KOPT-K1 (cell line): ENCODE results near the gene SBNO2.
A peak's percentile ranks its signal among the peaks of the same experiment; 100 is the strongest.

Experiments used
- H3K27ac ChIP-seq: fragments of 200-600 bp; sonication (generic); 2 replicates; pipeline ENCODE4 v1.5.1; 2016; ENCODE audit warnings: antibody characterized with exemption, mild to moderate bottlenecking, low read depth, low read length; ENCODE audit not compliant: poor library complexity, severe bottlenecking
- H3K36me3 ChIP-seq: fragments of 200-600 bp; sonication (generic); 2 replicates; pipeline ENCODE4 v1.5.1; 2017; ENCODE audit warnings: antibody characterized with exemption, mild to moderate bottlenecking, low read length, moderate library complexity; ENCODE audit not compliant: insufficient read depth
- H3K9me3 ChIP-seq: fragments of 200-600 bp; sonication (generic); 2 replicates; pipeline ENCODE4 v1.5.1; 2017; ENCODE audit warnings: antibody characterized with exemption, low read length, mild to moderate bottlenecking; ENCODE audit not compliant: insufficient read depth, poor library complexity, severe bottlenecking

The SBNO2 gene

DNA sequence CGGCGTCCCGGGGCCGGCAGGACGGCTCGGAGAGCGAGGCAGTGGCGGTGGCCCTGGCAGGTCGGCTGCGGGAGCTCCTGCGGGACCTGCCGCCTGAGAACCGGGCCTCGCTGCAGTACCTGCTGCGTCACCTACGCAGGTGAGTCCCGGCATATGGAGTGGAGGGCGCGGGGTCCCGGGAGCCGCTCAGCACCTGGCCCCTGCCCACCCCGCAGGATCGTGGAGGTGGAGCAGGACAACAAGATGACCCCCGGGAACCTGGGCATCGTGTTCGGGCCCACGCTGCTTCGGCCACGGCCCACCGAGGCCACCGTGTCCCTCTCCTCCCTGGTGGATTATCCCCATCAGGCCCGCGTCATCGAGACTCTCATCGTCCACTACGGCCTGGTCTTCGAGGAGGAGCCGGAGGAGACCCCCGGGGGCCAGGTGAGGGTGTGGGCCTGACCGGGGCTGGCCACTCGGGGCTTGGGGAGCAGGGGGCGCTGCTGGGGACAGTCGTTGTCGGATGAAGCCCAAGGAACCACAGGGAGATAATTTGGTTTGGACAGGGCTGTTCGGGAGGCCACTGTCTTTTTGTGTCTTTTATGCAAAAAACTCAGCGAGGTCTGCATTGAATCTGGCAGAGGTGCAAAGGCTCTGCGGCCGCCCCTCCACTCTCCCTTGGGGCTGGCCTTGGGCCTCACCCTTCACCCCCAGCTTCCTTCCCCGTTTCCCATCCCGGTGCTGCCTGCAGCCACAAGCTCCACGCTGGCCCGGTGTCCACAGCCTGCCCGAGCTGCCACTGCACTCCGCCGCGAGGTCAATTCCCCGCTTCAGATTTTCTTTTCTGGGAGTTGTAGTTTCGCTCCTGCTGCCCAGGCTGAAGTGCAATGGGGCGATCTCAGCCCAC lies 90.9 kb downstream of the SBNO2 start:
- Histone ChIP-seq H3K9me3 (no peaks in the 10 kb centered on the region), H3K36me3 (peaks cover 98% of the 10 kb centered on the region), H3K27ac (no peak overlapping the region)

- no peak overlapping the region for H3K27ac ChIP-seq
- no peaks in the 10 kb centered on the region for H3K9me3 ChIP-seq
- H3K36me3 ChIP-seq: peaks cover 97% of the 10 kb centered on the region
These were observed 91.7 kb downstream of the SBNO2 start for GRCh38 chr19:1082165-1082927.

DNA sequence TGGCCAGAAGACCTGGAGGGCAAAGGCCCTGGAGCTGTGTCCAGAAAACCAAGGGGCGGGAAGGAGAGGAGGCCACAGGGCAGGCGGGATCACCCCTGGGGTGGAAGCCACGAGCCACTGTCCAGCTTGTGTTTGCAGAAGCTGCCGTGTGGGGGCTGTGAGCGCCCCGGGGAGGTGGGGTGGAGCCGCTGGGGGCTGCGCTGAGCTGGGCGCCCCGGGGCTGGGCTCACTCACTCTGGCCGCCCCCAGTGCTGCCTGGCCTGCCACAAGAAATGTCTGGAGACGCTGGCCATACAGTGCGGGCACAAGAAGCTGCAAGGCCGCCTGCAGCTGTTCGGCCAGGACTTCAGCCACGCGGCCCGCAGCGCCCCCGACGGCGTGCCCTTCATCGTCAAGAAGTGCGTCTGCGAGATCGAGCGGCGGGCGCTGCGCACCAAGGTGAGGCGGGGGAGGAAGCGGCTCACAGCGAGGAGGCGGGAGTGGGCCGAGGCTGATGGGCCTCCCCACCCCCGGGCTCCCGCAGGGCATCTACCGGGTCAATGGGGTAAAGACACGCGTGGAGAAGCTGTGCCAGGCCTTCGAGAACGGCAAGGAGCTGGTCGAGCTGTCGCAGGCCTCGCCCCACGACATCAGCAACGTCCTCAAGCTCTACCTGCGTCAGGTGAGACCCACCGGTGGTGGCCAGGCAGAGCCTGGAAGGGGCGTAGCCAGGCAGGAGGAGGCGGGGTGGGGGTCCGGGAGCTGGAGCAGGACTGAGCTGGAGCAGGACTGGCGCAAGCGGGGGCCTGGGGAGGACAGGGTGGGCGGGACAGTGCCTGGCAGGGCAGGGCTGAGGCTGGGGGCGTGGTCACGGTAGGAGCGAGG lies 92.5 kb downstream of the SBNO2 start:
- H3K36me3 ChIP-seq: peaks cover 89% of the 10 kb centered on the region
- no peaks in the 10 kb centered on the region for H3K9me3 ChIP-seq
- no peak overlapping the region for H3K27ac ChIP-seq

GRCh38 chr19:1080360-1081161 lies 93.5 kb downstream of the SBNO2 start:
- H3K36me3 ChIP-seq: peaks cover 87% of the 10 kb centered on the region
- no peaks in the 10 kb centered on the region for H3K9me3 ChIP-seq
- no peak overlapping the region for H3K27ac ChIP-seq

DNA sequence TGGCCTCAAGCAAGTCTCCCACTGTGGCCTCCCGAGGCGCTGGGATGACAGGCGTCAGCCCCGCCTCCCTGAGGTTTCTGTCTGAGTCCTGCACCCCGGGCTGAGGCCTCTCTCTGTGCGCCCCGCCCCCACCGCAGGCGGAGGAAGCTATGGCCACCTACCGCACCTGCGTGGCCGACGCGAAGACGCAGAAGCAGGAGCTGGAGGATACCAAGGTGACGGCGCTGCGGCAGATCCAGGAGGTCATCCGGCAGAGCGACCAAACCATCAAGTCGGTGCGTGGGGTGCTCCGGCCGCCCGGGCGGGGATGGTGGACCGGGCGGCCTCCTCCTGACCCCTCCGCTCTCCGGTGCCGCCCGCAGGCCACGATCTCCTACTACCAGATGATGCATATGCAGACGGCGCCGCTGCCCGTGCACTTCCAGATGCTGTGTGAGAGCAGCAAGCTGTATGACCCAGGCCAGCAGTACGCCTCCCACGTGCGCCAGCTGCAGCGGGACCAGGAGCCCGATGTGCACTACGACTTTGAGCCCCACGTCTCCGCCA lies 94.4 kb downstream of the SBNO2 start:
- H3K9me3 ChIP-seq: no peaks in the 10 kb centered on the region
- H3K27ac ChIP-seq: no peak overlapping the region
- H3K36me3 ChIP-seq: peaks cover 85% of the 10 kb centered on the region

DNA sequence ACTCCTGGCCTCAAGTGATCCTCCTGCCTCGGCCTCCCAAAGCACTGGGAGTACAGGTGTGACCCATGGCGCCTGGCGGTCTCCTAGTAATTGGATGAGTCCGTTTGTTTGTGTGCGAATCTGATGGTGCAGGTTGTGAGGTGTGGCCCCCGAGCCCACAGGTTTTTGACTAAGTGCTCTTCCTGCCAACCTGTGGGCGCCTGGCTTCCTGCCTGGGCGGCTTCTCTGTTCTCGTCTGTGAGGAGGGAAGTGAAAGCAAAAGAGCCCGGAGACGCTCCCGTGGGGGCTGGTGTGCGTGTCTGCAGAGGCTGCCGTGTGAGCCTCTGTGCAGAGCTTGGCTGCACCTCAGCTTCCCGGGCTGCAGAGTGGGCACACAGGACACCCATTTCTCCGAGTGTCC lies 97.1 kb downstream of the SBNO2 start:
- Histone ChIP-seq H3K27ac (peak overlapping the region; percentile 67), H3K9me3 (no peaks in the 10 kb centered on the region)

DNA sequence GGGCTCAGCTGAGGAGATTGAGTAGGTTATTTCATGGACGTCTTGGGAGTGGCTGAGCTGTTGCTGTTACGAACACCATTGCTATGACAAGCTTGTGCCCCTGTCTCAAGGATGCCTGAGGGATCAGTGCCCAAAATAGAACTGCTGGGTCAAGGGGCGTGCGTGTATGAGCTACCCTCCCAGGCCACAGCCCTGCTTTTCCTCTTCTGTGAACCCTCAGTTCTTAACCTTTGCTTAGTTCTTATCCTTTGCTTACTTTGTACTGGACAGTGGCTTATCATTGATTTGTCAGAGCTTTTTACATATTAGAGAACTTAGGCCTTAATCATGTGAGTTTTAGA lies 98.1 kb downstream of the SBNO2 start:
- Histone ChIP-seq H3K9me3 (no peaks in the 10 kb centered on the region), H3K27ac (peak overlapping the region; percentile 67), H3K36me3 (peaks cover 82% of the 10 kb centered on the region)

More for the DNA sequence above, 97.1 kb downstream of the SBNO2 start:
- H3K36me3 ChIP-seq: peaks cover 84% of the 10 kb centered on the region

GRCh38 chr19:1074544-1075283 lies 99.4 kb downstream of the SBNO2 start:
- Histone ChIP-seq H3K36me3 (peaks cover 82% of the 10 kb centered on the region), H3K9me3 (no peaks in the 10 kb centered on the region), H3K27ac (peak overlapping the region; percentile 67)

DNA sequence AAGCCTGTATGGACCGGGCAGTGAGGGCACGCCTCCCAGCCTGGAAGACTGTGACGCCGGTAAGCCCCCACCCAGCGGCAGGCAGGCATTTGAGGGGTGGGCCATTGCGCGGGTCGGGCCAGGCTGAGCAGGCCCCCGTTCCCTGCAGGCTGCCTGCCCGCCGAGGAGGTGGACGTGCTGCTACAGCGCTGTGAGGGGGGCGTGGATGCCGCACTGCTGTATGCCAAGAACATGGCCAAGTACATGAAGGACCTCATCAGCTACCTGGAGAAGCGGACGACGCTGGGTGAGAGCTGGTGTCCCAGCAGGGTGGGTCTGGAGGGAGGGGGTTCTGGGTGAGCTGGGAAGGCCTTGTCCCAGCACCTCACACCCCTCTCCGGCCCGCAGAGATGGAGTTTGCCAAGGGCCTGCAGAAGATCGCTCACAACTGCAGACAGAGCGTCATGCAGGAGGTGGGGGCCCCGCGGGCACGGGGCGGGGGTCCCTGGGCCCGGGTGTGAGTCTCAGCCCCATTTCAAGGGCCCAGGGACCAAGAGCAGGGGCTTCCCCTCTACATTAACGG lies 100.0 kb downstream of the SBNO2 start:
- peaks cover 80% of the 10 kb centered on the region for H3K36me3 ChIP-seq
- no peaks in the 10 kb centered on the region for H3K9me3 ChIP-seq
- H3K27ac ChIP-seq: peak overlapping the region; percentile 60

GRCh38 chr19:1073063-1073955 lies 100.8 kb downstream of the SBNO2 start:
- no peaks in the 10 kb centered on the region for H3K9me3 ChIP-seq
- peaks cover 80% of the 10 kb centered on the region for H3K36me3 ChIP-seq
- no peak overlapping the region for H3K27ac ChIP-seq

- no peaks in the 10 kb centered on the region for H3K9me3 ChIP-seq
- peaks cover 73% of the 10 kb centered on the region for H3K36me3 ChIP-seq
- H3K27ac ChIP-seq: no peak overlapping the region
These were observed 101.6 kb downstream of the SBNO2 start for GRCh38 chr19:1072371-1073015.
